HS-5 (cell line): ENCODE measurements around the gene ZNF576.
"Not testable (repeated sequence)": the region's sequence is repeated elsewhere in the genome, so short reads cannot be mapped to it uniquely, and the experiment has no call there.

ENCODE experiments used
- DNase-seq: peaks from one replicate; pipeline ENCODE4 v3.0.0-alpha.2; 2012; ENCODE audit warnings: low read depth

Gene ZNF576

GRCh38 chr19:43626838-43627237 is 30.4 kb downstream of the ZNF576 start:
- DNase-seq, result no peak

GRCh38 chr19:43628646-43629326 is 32.4 kb downstream of the ZNF576 start:
- DNase-seq, result no peak

- DNase-seq, result no peak
Measured at GRCh38 chr19:43631491-43631890, 35.1 kb downstream of the ZNF576 start.

- DNase-seq, result no peak
Measured at GRCh38 chr19:43633520-43633919, 37.1 kb downstream of the ZNF576 start.

- no peak for DNase-seq
Measured at GRCh38 chr19:43634068-43634467, 37.7 kb downstream of the ZNF576 start.

GRCh38 chr19:43634506-43634871 is 38.1 kb downstream of the ZNF576 start:
- no peak for DNase-seq

GRCh38 chr19:43634872-43635560 is 38.6 kb downstream of the ZNF576 start:
- DNase-seq, result no peak

- DNase-seq, result not testable (repeated sequence)
Measured at GRCh38 chr19:43635561-43635940, 39.2 kb downstream of the ZNF576 start.

GRCh38 chr19:43636121-43636683 is 39.8 kb downstream of the ZNF576 start:
- no peak for DNase-seq

- DNase-seq, result no peak
Measured at GRCh38 chr19:43638214-43638994, 42.0 kb downstream of the ZNF576 start.

- no peak for DNase-seq
Measured at GRCh38 chr19:43638995-43639518, 42.7 kb downstream of the ZNF576 start.

GRCh38 chr19:43639519-43640423 is 43.4 kb downstream of the ZNF576 start, which contains the start of gene CADM4:
Gene CADM4 (minus strand): TSS chr19:43639850. CDS start chr19:43639790, 60 bp downstream.
- DNase-seq, result no peak

- DNase-seq, result no peak
Measured at GRCh38 chr19:43640424-43640757, 44.0 kb downstream of the ZNF576 start.

- DNase-seq, result no peak
Measured at GRCh38 chr19:43641333-43641732, 44.9 kb downstream of the ZNF576 start.

GRCh38 chr19:43642531-43642930 is 46.1 kb downstream of the ZNF576 start:
- no peak for DNase-seq

- DNase-seq, result no peak
Measured at GRCh38 chr19:43643326-43643725, 46.9 kb downstream of the ZNF576 start.

GRCh38 chr19:43644181-43644580 is 47.8 kb downstream of the ZNF576 start:
- DNase-seq, result no peak

- no peak for DNase-seq
Measured at GRCh38 chr19:43648633-43649032, 52.2 kb downstream of the ZNF576 start.

GRCh38 chr19:43649514-43649913 is 53.1 kb downstream of the ZNF576 start:
- no peak for DNase-seq

- DNase-seq, result not testable (repeated sequence)
Measured at GRCh38 chr19:43650276-43650675, 53.9 kb downstream of the ZNF576 start.
